Liver (tissue), 9 donors: ENCODE results near the gene EXD3. TPM values are rescaled to one million over a fixed set of nuclear protein-coding genes. Genes with fewer than 3 reads are reported as not detected.

Experiments used
- DNase-seq: peaks from one replicate; pipeline ENCODE4 v3.0.0-alpha.2; 2017; ENCODE audit warnings: low spot score
- H3K27ac ChIP-seq, 2 donors: one replicate each; pipeline ENCODE4 v1.7.0; 2013; ENCODE audit warnings: inconsistent platforms in 2 of 2, low read length in 2 of 2, control low read depth in 1 of 2, low read depth in 1 of 2, mild to moderate bottlenecking in 1 of 2
- H3K27me3 ChIP-seq, 4 donors: one replicate each; pipeline versions ENCODE4 v1.6.1 to v1.7.0; 2013; ENCODE audit warnings: low read length in 3 of 4, inconsistent platforms in 1 of 4, mild to moderate bottlenecking in 1 of 4, moderate library complexity in 1 of 4; ENCODE audit not compliant: control insufficient read depth in 4 of 4, insufficient read depth in 4 of 4
- H3K36me3 ChIP-seq, 4 donors: one replicate each; pipeline versions ENCODE4 v1.6.1 to v1.7.0; 2013; ENCODE audit warnings: low read length in 3 of 4, mild to moderate bottlenecking in 3 of 4, low read depth in 1 of 4, moderate library complexity in 1 of 4; ENCODE audit not compliant: control insufficient read depth in 4 of 4, insufficient read depth in 3 of 4
- H3K4me1 ChIP-seq, 4 donors: one replicate each; pipeline versions ENCODE4 v1.6.1 to v1.7.0; 2013; ENCODE audit warnings: low read length in 3 of 4, mild to moderate bottlenecking in 3 of 4, moderate library complexity in 1 of 4; ENCODE audit not compliant: control insufficient read depth in 4 of 4, insufficient read depth in 4 of 4
- H3K4me3 ChIP-seq, 3 donors: one replicate each; pipeline versions ENCODE4 v1.6.1 to v1.7.0; 2013; ENCODE audit warnings: low read length in 3 of 3, control low read depth in 1 of 3, low read depth in 1 of 3, mild to moderate bottlenecking in 1 of 3
- H3K9ac ChIP-seq, 2 donors: one replicate each; pipeline ENCODE4 v1.7.0; 2013; ENCODE audit warnings: low read length in 2 of 2, mild to moderate bottlenecking in 2 of 2, moderate library complexity in 2 of 2, control low read depth in 1 of 2, low read depth in 1 of 2
- H3K9me3 ChIP-seq, 4 donors: one replicate each; pipeline versions ENCODE4 v1.6.1 to v1.7.0; 2013; ENCODE audit warnings: low read length in 3 of 4; ENCODE audit not compliant: control insufficient read depth in 4 of 4
- EGR1 ChIP-seq, 2 donors: IDR thresholded peaks; 2 replicates each; pipeline ENCODE4 v1.6.1; 2016 to 2018; ENCODE audit warnings: antibody characterized with exemption in 2 of 2, low read depth in 2 of 2
- FOXA1 ChIP-seq: IDR thresholded peaks from 2 replicates; pipeline ENCODE4 v1.6.1; 2016; ENCODE audit warnings: antibody characterized with exemption
- FOXA2 ChIP-seq: IDR thresholded peaks from 2 replicates; pipeline ENCODE4 v1.6.1; 2016; ENCODE audit warnings: antibody characterized with exemption
- GABPA ChIP-seq, 2 donors: IDR thresholded peaks in 1 of 2; conservative IDR thresholded peaks in 1 of 2; 2 replicates each; pipeline ENCODE4 v1.6.1; 2016; ENCODE audit warnings: antibody characterized with exemption in 2 of 2, mild to moderate bottlenecking in 1 of 2, moderate library complexity in 1 of 2
- HNF4G ChIP-seq: IDR thresholded peaks from 2 replicates; pipeline ENCODE4 v1.6.1; 2016; ENCODE audit warnings: antibody characterized with exemption
- JUND ChIP-seq, 2 donors: IDR thresholded peaks; 2 replicates each; pipeline ENCODE4 v1.6.1; 2016; ENCODE audit warnings: antibody characterized with exemption in 2 of 2
- NR2F2 ChIP-seq: IDR thresholded peaks from 2 replicates; pipeline ENCODE4 v1.6.1; 2016; ENCODE audit warnings: antibody characterized with exemption
- RAD21 ChIP-seq, 2 donors: IDR thresholded peaks; 2 replicates each; pipeline ENCODE4 v1.6.1; 2016; ENCODE audit warnings: antibody characterized with exemption in 2 of 2, mild to moderate bottlenecking in 2 of 2
- RXRA ChIP-seq, 2 donors: IDR thresholded peaks; 2 replicates each; pipeline ENCODE4 v1.6.1; 2017 to 2018; ENCODE audit warnings: antibody characterized with exemption in 2 of 2, mild to moderate bottlenecking in 1 of 2
- SP1 ChIP-seq: IDR thresholded peaks from 2 replicates; pipeline ENCODE4 v1.6.1; 2018; ENCODE audit warnings: antibody characterized with exemption, mild to moderate bottlenecking
- TAF1 ChIP-seq: conservative IDR thresholded peaks from 2 replicates; pipeline ENCODE4 v1.6.1; 2016; ENCODE audit warnings: antibody characterized with exemption, mild to moderate bottlenecking
- YY1 ChIP-seq: IDR thresholded peaks from 2 replicates; pipeline ENCODE4 v1.6.1; 2016; ENCODE audit warnings: antibody characterized with exemption, mild to moderate bottlenecking
- WGBS: extraction: QIAGEN DNeasy Blood & Tissue Kit; methylation state at CpG from one replicate; pipeline ENCODE4 v1.1.7; 2013; 5-methylcytosine and 5-hydroxymethylcytosine counted together
- polyA plus RNA-seq, 2 donors: library from polyadenylated mRNA; stranded (reverse) in 1 of 2; unstranded in 1 of 2; fragments of 200-250 nt in 1 of 2; fragments of >200 nt in 1 of 2; fragmentation: Nextera tagmentation in 1 of 2; extraction: Ambion mirVana in 1 of 2; gene quantifications; one replicate each; pipeline versions ENCODE4 v1.2.1 to v1.2.3, GENCODE V29; 2013 to 2015
- total RNA-seq, 2 donors: library from RNA; depleted of rRNA; stranded (reverse); fragments of >200 nt; gene quantifications; one replicate each; pipeline ENCODE4 v1.2.3, GENCODE V29; 2014
- TF ChIP-seq, protein P1 (sequence below): IDR thresholded peaks from 2 replicates; pipeline ENCODE4 v1.6.1; 2016; ENCODE audit warnings: antibody characterized with exemption
- TF ChIP-seq, protein P2 (sequence below): IDR thresholded peaks from 2 replicates; pipeline ENCODE4 v1.6.1; 2016; ENCODE audit warnings: antibody characterized with exemption
- TF ChIP-seq, protein P3 (sequence below): fragments of 150-350 bp; IDR thresholded peaks from 2 replicates; pipeline ENCODE4 v1.5.1; 2017; ENCODE audit warnings: improper control_type of control experiment, low read depth, low read length; ENCODE audit not compliant: missing input control
- TF ChIP-seq, protein P4 (sequence below): IDR thresholded peaks from 2 replicates; pipeline ENCODE4 v1.6.1; 2016; ENCODE audit warnings: antibody characterized with exemption
- donor health status: healthy.
- donor health status: healthy.
- donor health status: healthy.
- donor health status: healthy.
- donor health status: healthy.

The EXD3 gene
- total and polyA plus RNA-seq, 4 donors = 2.5 to 6.7 (median 3.7) TPM

DNA sequence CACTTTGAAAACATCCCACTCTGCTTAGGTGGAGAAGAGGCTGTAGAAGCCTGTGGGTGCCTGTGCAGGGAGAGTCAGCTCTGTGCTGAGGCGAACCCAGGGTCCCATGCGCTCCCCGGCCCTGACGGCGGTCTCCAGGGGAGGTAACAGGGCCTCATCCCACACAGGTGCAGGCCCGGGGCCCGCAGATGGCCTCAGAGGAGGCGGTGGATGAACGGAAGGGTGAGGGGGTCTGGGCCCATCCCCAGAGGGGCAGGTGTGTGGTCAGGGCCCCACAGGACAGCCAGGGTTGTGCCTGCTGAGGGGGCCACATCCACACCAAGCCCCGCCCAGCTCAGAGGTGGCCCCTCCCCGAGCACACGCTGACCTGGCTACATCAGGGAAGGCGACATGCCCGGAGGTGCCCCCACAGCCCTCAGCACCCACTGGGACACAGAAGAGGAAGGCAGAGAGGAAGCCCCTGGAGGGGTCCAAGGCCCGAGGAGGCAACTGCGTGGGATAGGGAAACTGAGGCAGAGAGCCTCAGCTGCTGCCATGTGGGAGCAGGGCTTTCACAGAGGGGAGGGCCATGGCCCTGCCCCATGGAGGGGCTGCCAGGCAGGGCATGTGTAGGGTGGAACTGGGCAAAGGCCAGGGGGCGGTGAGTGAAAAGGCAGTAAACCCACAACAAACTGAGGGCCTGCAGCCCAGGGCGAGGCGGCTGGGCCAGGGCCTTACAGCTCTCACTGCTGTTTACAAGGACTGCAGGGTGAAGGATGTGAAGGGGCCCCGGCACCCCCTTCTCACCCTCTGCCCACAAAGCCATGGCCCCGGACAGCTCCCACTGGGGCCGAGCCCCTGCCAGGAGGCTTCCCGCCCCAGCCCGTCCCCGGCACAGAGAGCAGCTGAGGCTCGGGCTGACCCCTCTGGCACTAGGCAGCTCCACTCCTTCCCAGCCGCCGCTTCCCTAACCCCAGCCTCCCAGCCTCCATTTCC lies 29.5 kb downstream of the EXD3 start:
- no peak for DNase-seq
- no peaks in the 10 kb centered on the region for H3K4me1 ChIP-seq
- no peak overlapping the region for H3K27ac ChIP-seq
- TF ChIP-seq, protein P1, sequence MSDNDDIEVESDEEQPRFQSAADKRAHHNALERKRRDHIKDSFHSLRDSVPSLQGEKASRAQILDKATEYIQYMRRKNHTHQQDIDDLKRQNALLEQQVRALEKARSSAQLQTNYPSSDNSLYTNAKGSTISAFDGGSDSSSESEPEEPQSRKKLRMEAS = no peak
- no peak for TF ChIP-seq SP1
- TF ChIP-seq, protein P2, sequence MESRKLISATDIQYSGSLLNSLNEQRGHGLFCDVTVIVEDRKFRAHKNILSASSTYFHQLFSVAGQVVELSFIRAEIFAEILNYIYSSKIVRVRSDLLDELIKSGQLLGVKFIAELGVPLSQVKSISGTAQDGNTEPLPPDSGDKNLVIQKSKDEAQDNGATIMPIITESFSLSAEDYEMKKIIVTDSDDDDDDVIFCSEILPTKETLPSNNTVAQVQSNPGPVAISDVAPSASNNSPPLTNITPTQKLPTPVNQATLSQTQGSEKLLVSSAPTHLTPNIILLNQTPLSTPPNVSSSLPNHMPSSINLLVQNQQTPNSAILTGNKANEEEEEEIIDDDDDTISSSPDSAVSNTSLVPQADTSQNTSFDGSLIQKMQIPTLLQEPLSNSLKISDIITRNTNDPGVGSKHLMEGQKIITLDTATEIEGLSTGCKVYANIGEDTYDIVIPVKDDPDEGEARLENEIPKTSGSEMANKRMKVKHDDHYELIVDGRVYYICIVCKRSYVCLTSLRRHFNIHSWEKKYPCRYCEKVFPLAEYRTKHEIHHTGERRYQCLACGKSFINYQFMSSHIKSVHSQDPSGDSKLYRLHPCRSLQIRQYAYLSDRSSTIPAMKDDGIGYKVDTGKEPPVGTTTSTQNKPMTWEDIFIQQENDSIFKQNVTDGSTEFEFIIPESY = no peak
- no peak for TF ChIP-seq RAD21 (IDR thresholded peaks at IDR 0.05)
- no peak for TF ChIP-seq EGR1 (IDR thresholded peaks at IDR 0.05; ENCODE audit: low read depth in 2 of 2)
- no peak for TF ChIP-seq GABPA (IDR thresholded peaks at IDR 0.05 in 1 of 2, conservative IDR thresholded peaks at IDR 0.05 in 1 of 2)
- TF ChIP-seq YY1 = no peak
- TF ChIP-seq, protein P3, sequence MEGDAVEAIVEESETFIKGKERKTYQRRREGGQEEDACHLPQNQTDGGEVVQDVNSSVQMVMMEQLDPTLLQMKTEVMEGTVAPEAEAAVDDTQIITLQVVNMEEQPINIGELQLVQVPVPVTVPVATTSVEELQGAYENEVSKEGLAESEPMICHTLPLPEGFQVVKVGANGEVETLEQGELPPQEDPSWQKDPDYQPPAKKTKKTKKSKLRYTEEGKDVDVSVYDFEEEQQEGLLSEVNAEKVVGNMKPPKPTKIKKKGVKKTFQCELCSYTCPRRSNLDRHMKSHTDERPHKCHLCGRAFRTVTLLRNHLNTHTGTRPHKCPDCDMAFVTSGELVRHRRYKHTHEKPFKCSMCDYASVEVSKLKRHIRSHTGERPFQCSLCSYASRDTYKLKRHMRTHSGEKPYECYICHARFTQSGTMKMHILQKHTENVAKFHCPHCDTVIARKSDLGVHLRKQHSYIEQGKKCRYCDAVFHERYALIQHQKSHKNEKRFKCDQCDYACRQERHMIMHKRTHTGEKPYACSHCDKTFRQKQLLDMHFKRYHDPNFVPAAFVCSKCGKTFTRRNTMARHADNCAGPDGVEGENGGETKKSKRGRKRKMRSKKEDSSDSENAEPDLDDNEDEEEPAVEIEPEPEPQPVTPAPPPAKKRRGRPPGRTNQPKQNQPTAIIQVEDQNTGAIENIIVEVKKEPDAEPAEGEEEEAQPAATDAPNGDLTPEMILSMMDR = no peak
- TF ChIP-seq FOXA2 = no peak
- TF ChIP-seq TAF1 = no peak
- no peak for TF ChIP-seq HNF4G
- TF ChIP-seq, protein P4, sequence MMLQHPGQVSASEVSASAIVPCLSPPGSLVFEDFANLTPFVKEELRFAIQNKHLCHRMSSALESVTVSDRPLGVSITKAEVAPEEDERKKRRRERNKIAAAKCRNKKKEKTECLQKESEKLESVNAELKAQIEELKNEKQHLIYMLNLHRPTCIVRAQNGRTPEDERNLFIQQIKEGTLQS = no peak
- TF ChIP-seq JUND (IDR thresholded peaks at IDR 0.05) = no peak
- TF ChIP-seq FOXA1 = no peak
- no peaks in the 10 kb centered on the region for H3K9me3 ChIP-seq
- WGBS = 97% methylated on average over 28 of the region's 28 CpGs
- peaks cover 0 to 5% (median 1%) of the 10 kb centered on the region in 4 donors for H3K36me3 ChIP-seq
- no peak overlapping the region for H3K9ac ChIP-seq
- H3K27me3 ChIP-seq = no peaks in the 10 kb centered on the region
- H3K4me3 ChIP-seq = no peak overlapping the region

DNA sequence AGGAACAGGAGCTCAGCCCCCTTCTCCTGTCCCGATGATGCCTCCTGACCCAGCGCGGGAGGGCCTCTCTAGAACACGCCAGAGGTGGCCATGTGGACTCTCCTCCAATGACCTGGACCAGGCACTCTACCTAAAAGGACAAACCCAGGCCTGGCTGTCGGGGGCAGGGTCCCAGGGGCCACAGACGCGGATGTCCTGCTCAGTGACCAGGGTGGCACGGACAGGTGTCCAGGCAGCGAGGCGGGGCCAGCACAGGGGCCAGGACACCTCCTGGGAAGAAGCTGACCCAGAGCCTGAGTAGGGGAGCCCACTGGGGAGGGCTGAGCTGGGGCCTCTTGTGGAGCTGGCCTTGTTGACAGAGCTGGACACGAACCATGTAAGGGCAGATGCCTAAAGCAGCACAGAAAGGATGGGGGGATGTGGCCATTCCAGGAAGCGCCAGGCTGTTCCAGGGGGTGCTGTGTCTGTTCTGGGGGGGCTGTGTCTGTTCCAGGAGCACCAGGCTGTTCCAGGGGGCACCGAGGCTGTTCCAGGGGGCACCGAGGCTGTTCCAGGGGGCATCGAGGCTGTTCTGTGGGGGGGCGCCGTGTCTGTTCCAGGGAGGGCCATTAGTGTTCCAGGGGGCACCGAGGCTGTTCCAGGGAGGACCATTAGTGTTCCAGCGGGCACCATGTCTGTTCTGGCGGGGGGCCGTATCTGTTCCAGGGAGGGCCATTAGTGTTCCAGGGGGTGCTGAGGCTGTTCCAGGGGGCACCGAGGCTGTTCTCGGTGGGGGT lies 30.5 kb downstream of the EXD3 start:
- H3K27me3 ChIP-seq = no peaks in the 10 kb centered on the region
- 97% methylated on average over 23 of the region's 23 CpGs for WGBS
- H3K9ac ChIP-seq = no peak overlapping the region
- H3K9me3 ChIP-seq = no peaks in the 10 kb centered on the region
- no peak for DNase-seq
- no peak overlapping the region for H3K27ac ChIP-seq
- H3K4me3 ChIP-seq = no peak overlapping the region
- peaks cover 3 to 8% (median 5%) of the 10 kb centered on the region in 4 donors for H3K4me1 ChIP-seq
- H3K36me3 ChIP-seq = peaks cover 0 to 5% (median 1%) of the 10 kb centered on the region in 4 donors
- TF ChIP-seq RXRA (IDR thresholded peaks at IDR 0.05) (no peak), FOXA1 (no peak), YY1 (no peak), NR2F2 (no peak), JUND (IDR thresholded peaks at IDR 0.05) (no peak), HNF4G (no peak), SP1 (no peak), GABPA (IDR thresholded peaks at IDR 0.05 in 1 of 2, conservative IDR thresholded peaks at IDR 0.05 in 1 of 2) (no peak)
- TF ChIP-seq, protein P2 = no peak
- TF ChIP-seq, protein P4 = no peak
